ENCODE measurements around the gene DAGLA. TPM values are rescaled to one million over a fixed set of nuclear protein-coding genes. Genes with fewer than 3 reads are reported as not detected.

Gene DAGLA
- total RNA-seq, 4 donors from 2014 or later = 0.29 to 5.4 (median 1.9) TPM

GRCh38 chr11:61793829-61794204 is 113.6 kb downstream of the DAGLA start:
- intact Hi-C loops (cut with DNase I; ENCODE audit: low total_unique reads) = loop anchor here (10.0 kb wide), 1 partner anchor 101 kb away; the partner anchor contains the start of gene FADS3
- Histone ChIP-seq H3K27me3 (no peaks in the 10 kb centered on the region), H3K27ac (no peak overlapping the region), H3K4me3 (no peak overlapping the region), H3K4me1 (peaks cover 4 to 5% of the 10 kb centered on the region in 2 donors), H3K9me3 (no peaks in the 10 kb centered on the region), H3K36me3 (no peaks in the 10 kb centered on the region)
- no peak for TF ChIP-seq CTCF (IDR thresholded peaks at IDR 0.05)
- TF ChIP-seq POLR2A (IDR thresholded peaks at IDR 0.05) = no peak
- no peak for DNase-seq

- Histone ChIP-seq H3K27ac (no peak overlapping the region), H3K4me3 (no peak overlapping the region), H3K4me1 (peaks cover 4 to 5% of the 10 kb centered on the region in 2 donors), H3K27me3 (no peaks in the 10 kb centered on the region), H3K36me3 (no peaks in the 10 kb centered on the region), H3K9me3 (no peaks in the 10 kb centered on the region)
- no peak for DNase-seq
- intact Hi-C loops (cut with DNase I; ENCODE audit: low total_unique reads) = loop anchor here (10.0 kb wide), 1 partner anchor 100 kb away; the partner anchor contains the start of gene FADS3
- TF ChIP-seq CTCF (IDR thresholded peaks at IDR 0.05) (no peak), POLR2A (IDR thresholded peaks at IDR 0.05) (no peak)
Measured at GRCh38 chr11:61794579-61794978, 114.4 kb downstream of the DAGLA start.

- TF ChIP-seq POLR2A (IDR thresholded peaks at IDR 0.05) (no peak), CTCF (IDR thresholded peaks at IDR 0.05) (no peak)
- peaks cover 4 to 5% of the 10 kb centered on the region in 2 donors for H3K4me1 ChIP-seq
- H3K9me3 ChIP-seq = no peaks in the 10 kb centered on the region
- H3K4me3 ChIP-seq = no peak overlapping the region
- no peak for DNase-seq
- H3K27ac ChIP-seq = no peak overlapping the region
- no peaks in the 10 kb centered on the region for H3K27me3 ChIP-seq
- intact Hi-C loops (cut with DNase I; ENCODE audit: low total_unique reads) = loop anchor here (10.0 kb wide), 1 partner anchor 99 kb away; the partner anchor contains the start of gene FADS3
- H3K36me3 ChIP-seq = no peaks in the 10 kb centered on the region
Measured at GRCh38 chr11:61795459-61795858, 115.3 kb downstream of the DAGLA start.

- H3K9me3 ChIP-seq = no peaks in the 10 kb centered on the region
- TF ChIP-seq CTCF (IDR thresholded peaks at IDR 0.05) (no peak), POLR2A (IDR thresholded peaks at IDR 0.05) (no peak)
- intact Hi-C loops (cut with DNase I; ENCODE audit: low total_unique reads) = loop anchor here (10.0 kb wide), 1 partner anchor 99 kb away; the partner anchor contains the start of gene FADS3
- no peaks in the 10 kb centered on the region for H3K36me3 ChIP-seq
- H3K27ac ChIP-seq = no peak overlapping the region
- H3K4me3 ChIP-seq = no peak overlapping the region
- no peak for DNase-seq
- H3K27me3 ChIP-seq = no peaks in the 10 kb centered on the region
- H3K4me1 ChIP-seq = peaks cover 4 to 5% of the 10 kb centered on the region in 2 donors
Measured at GRCh38 chr11:61795876-61796526, 115.8 kb downstream of the DAGLA start.

MicroRNAs encoded within 50 kb of the gene (microRNA counts, 767-probe panel; counts per million panel counts)
- 0 counts per million in 2 donors for microRNA hsa-miR-611

Other genes with a start within 250 kb of the DAGLA start
- gene LRRC10B, start 171.6 kb upstream of the DAGLA start, total RNA-seq = 10 to 100 TPM in 1 of 4 donors, 1 to 10 TPM in 2, under 1 TPM in 1; 0.59 to 39.7 (median 3.1) TPM
- gene SYT7, start 99.3 kb upstream of the DAGLA start, total RNA-seq = 1 to 10 TPM; 2.1 to 10.0 (median 5.9) TPM
- gene MYRF, start 72.2 kb downstream of the DAGLA start, total RNA-seq = 100 to 1,000 TPM in 1 of 4 donors, 10 to 100 TPM in 2, 1 to 10 TPM in 1; 6.4 to 106 (median 12.7) TPM
- 10 to 100 TPM; 14.6 to 96.9 (median 38.7) TPM for gene TMEM258, start 112.2 kb downstream of the DAGLA start, total RNA-seq
- gene FEN1, start 112.5 kb downstream of the DAGLA start, total RNA-seq = 10 to 100 TPM in 1 of 4 donors, 1 to 10 TPM in 2, under 1 TPM in 1; 0.77 to 19.4 (median 6.8) TPM
- gene FADS1, start 136.6 kb downstream of the DAGLA start, total RNA-seq = 10 to 100 TPM; 23.8 to 57.1 (median 38.3) TPM
- gene FADS2, start 147.9 kb downstream of the DAGLA start, total RNA-seq = 100 to 1,000 TPM in 2 of 4 donors, 10 to 100 TPM in 2; 13.5 to 117 (median 84.9) TPM
- gene FADS3, start 211.2 kb downstream of the DAGLA start, total RNA-seq = 10 to 100 TPM; 18.2 to 74.6 (median 32.0) TPM
- gene RAB3IL1, start 237.2 kb downstream of the DAGLA start, total RNA-seq = 10 to 100 TPM; 12.6 to 60.3 (median 26.8) TPM

All from uterus (tissue), 4 donors.